ENCODE measurements around the gene DNAAF9.

Gene DNAAF9

DNA sequence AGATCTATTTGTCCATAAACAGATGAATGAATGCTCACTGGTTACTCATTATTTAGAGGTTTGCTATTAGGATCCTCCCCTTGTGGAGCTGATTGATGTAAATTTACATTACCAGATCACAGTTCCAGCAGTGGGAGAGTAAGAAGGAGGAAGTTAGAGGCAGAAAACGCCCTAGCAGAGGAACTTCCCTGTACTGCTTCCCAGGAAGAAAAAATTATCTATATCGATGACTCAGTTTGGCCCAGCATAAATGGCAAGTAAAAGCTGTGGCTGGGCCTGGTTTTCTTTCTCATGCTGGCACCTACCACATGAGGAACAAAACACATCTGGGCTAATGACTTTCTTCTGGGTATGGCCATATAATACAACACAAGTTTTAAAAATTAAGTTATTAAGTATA is 35.7 kb downstream of the DNAAF9 start:
- Histone ChIP-seq H3K27ac (no peak overlapping the region), H3K36me3 (peaks cover 11% of the 10 kb centered on the region), H3K4me3 (ENCODE audit: low read depth in 1 of 2, low read length in 1 of 2) (no peak overlapping the region)

DNA sequence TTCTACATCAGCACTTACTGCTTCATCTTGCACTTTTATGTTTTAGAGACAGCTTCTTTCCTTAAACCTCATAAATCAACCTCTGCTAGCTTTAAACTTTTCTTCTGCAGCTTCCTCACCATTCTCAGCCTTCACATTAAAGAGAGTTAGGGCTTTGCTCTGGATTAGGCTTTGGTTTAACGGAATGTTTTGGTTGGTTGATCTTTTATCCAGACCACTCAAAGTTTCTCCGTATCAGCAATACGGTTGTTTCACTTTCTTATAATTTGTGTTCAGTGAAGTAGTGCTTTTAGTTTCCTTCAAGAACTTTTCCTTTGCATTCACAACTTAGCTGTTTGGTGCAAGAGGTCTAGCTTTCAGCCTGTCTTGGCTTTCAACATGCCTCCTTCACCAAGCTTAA is 40.4 kb downstream of the DNAAF9 start:
- Histone ChIP-seq H3K36me3 (no peaks in the 10 kb centered on the region), H3K27ac (no peak overlapping the region), H3K27me3 (no peaks in the 10 kb centered on the region), H3K4me1 (ENCODE audit: control insufficient read depth in 1 of 2, insufficient read depth in 1 of 2, low read depth in 1 of 2, low read length in 1 of 2) (no peaks in the 10 kb centered on the region), H3K4me3 (ENCODE audit: low read depth in 1 of 2, low read length in 1 of 2) (no peak overlapping the region), H3K9me3 (no peaks in the 10 kb centered on the region)
- TF ChIP-seq, protein P1, sequence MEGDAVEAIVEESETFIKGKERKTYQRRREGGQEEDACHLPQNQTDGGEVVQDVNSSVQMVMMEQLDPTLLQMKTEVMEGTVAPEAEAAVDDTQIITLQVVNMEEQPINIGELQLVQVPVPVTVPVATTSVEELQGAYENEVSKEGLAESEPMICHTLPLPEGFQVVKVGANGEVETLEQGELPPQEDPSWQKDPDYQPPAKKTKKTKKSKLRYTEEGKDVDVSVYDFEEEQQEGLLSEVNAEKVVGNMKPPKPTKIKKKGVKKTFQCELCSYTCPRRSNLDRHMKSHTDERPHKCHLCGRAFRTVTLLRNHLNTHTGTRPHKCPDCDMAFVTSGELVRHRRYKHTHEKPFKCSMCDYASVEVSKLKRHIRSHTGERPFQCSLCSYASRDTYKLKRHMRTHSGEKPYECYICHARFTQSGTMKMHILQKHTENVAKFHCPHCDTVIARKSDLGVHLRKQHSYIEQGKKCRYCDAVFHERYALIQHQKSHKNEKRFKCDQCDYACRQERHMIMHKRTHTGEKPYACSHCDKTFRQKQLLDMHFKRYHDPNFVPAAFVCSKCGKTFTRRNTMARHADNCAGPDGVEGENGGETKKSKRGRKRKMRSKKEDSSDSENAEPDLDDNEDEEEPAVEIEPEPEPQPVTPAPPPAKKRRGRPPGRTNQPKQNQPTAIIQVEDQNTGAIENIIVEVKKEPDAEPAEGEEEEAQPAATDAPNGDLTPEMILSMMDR (IDR thresholded peaks at IDR 0.05), result no peak

More for the DNA sequence above, 35.7 kb downstream of the DNAAF9 start:
- Histone ChIP-seq H3K27me3 (no peaks in the 10 kb centered on the region), H3K9me3 (no peaks in the 10 kb centered on the region), H3K4me1 (ENCODE audit: control insufficient read depth in 1 of 2, insufficient read depth in 1 of 2, low read depth in 1 of 2, low read length in 1 of 2) (no peaks in the 10 kb centered on the region)
- TF ChIP-seq, protein P1 (IDR thresholded peaks at IDR 0.05), result no peak

DNA sequence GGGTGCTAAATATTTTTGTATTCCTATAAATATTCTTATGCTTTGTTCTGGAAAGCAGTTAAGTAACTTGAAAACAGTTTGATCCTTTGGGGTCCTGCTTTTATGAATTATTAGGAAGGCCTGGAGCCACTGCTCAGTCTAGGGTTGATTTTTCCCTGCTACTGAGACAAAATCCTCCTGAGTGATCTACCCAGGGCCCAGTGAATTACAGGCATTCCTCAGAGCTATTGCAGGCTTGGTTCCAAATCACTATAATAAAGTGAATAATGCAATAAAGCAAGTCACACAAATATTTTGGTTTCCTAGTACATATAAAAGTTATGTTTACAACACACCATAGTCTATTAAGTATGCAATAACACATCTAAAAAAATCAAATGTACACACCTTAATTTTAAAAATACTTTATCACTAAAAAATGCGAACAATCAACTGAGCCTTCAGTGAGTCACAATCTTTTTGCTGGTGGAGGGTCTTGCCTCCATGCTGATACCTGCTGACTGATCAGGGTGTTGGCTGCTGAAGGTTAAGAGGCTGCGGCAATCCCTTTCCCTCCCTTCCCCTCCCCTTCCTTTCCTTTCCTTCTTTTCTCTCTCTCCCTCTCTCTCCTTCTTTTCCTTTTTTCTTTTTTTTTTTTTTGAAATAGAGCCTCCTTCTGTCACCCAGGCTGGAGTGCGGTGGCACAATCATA is 43.0 kb downstream of the DNAAF9 start:
- Histone ChIP-seq H3K4me3 (ENCODE audit: low read depth in 1 of 2, low read length in 1 of 2) (no peak overlapping the region), H3K4me1 (ENCODE audit: control insufficient read depth in 1 of 2, insufficient read depth in 1 of 2, low read depth in 1 of 2, low read length in 1 of 2) (no peaks in the 10 kb centered on the region), H3K36me3 (no peaks in the 10 kb centered on the region), H3K27ac (no peak overlapping the region), H3K9me3 (no peaks in the 10 kb centered on the region), H3K27me3 (no peaks in the 10 kb centered on the region)
- TF ChIP-seq, protein P1 (IDR thresholded peaks at IDR 0.05), result no peak

- no peaks in the 10 kb centered on the region for H3K9me3 ChIP-seq
- TF ChIP-seq, protein P1 (IDR thresholded peaks at IDR 0.05), result no peak
- H3K4me3 ChIP-seq (ENCODE audit: low read depth in 1 of 2, low read length in 1 of 2), result no peak overlapping the region
- H3K36me3 ChIP-seq, result no peaks in the 10 kb centered on the region
- H3K4me1 ChIP-seq (ENCODE audit: control insufficient read depth in 1 of 2, insufficient read depth in 1 of 2, low read depth in 1 of 2, low read length in 1 of 2), result peaks cover 0 to 7% of the 10 kb centered on the region in 2 experiments
- H3K27me3 ChIP-seq, result no peaks in the 10 kb centered on the region
- H3K27ac ChIP-seq, result no peak overlapping the region
Measured at GRCh38 chr20:3360752-3361151, 46.7 kb downstream of the DNAAF9 start.

- Histone ChIP-seq H3K4me1 (ENCODE audit: control insufficient read depth in 1 of 2, insufficient read depth in 1 of 2, low read depth in 1 of 2, low read length in 1 of 2) (peaks cover 0 to 7% of the 10 kb centered on the region in 2 experiments), H3K36me3 (no peaks in the 10 kb centered on the region), H3K9me3 (no peaks in the 10 kb centered on the region), H3K4me3 (ENCODE audit: low read depth in 1 of 2, low read length in 1 of 2) (no peak overlapping the region), H3K27ac (no peak overlapping the region), H3K27me3 (no peaks in the 10 kb centered on the region)
- TF ChIP-seq, protein P1 (IDR thresholded peaks at IDR 0.05), result no peak
Measured at GRCh38 chr20:3358676-3359340, 48.7 kb downstream of the DNAAF9 start.
